ENCODE data around the gene HS3ST3B1. TPM values are rescaled to one million over a fixed set of nuclear protein-coding genes. Genes with fewer than 3 reads are reported as not detected.

The HS3ST3B1 gene
- total RNA-seq, 2 donors from 2014 or later = 13.2 to 22.0 TPM

GRCh38 chr17:14298221-14298946 lies 2.5 kb upstream of the HS3ST3B1 start:
- Mint-ChIP-seq H3K27me3 (peaks cover 38 to 43% of the 10 kb centered on the region in 2 donors), H3K9me3 (no peaks in the 10 kb centered on the region), H3K4me3 (peak overlapping the region; percentile 97), H3K27ac (peak overlapping the region; percentile 72 to 91), H3K4me1 (ENCODE audit: low read depth in 2 of 2) (peaks cover 44 to 48% of the 10 kb centered on the region in 2 donors), H3K36me3 (no peaks in the 10 kb centered on the region)
- ATAC-seq (no peak), DNase-seq (ENCODE audit: low spot score) (no peak)

- H3K27ac Mint-ChIP-seq = peak overlapping the region; percentile 72 to 91
- H3K27me3 Mint-ChIP-seq = peaks cover 33 to 39% of the 10 kb centered on the region in 2 donors
- H3K36me3 Mint-ChIP-seq = no peaks in the 10 kb centered on the region
- H3K4me3 Mint-ChIP-seq = peak overlapping the region; percentile 97
- DNase-seq (ENCODE audit: low spot score) (no peak), ATAC-seq (no peak)
- H3K9me3 Mint-ChIP-seq = no peaks in the 10 kb centered on the region
- peaks cover 49 to 52% of the 10 kb centered on the region in 2 donors for H3K4me1 Mint-ChIP-seq (ENCODE audit: low read depth in 2 of 2)
Measured at GRCh38 chr17:14298947-14299279, 2.0 kb upstream of the HS3ST3B1 start.

GRCh38 chr17:14299280-14300141 lies 1.4 kb upstream of the HS3ST3B1 start:
- H3K27me3 Mint-ChIP-seq = peaks cover 28 to 34% of the 10 kb centered on the region in 2 donors
- peaks cover 52 to 54% of the 10 kb centered on the region in 2 donors for H3K4me1 Mint-ChIP-seq (ENCODE audit: low read depth in 2 of 2)
- no peaks in the 10 kb centered on the region for H3K36me3 Mint-ChIP-seq
- DNase-seq (ENCODE audit: low spot score) (peak; percentile 63), ATAC-seq (no peak)
- H3K4me3 Mint-ChIP-seq = peak overlapping the region; percentile 97
- peak overlapping the region; percentile 72 to 91 for H3K27ac Mint-ChIP-seq
- no peaks in the 10 kb centered on the region for H3K9me3 Mint-ChIP-seq

- peak in 1 of 2 donors; percentile 1 for ATAC-seq
- DNase-seq (ENCODE audit: low spot score) = peak; percentile 65
- peaks cover 58 to 62% of the 10 kb centered on the region in 2 donors for H3K4me1 Mint-ChIP-seq (ENCODE audit: low read depth in 2 of 2)
- H3K27me3 Mint-ChIP-seq = peaks cover 12 to 16% of the 10 kb centered on the region in 2 donors
- H3K9me3 Mint-ChIP-seq = no peaks in the 10 kb centered on the region
- H3K27ac Mint-ChIP-seq = peak overlapping the region; percentile 72 to 93
- H3K36me3 Mint-ChIP-seq = no peaks in the 10 kb centered on the region
- H3K4me3 Mint-ChIP-seq = peak overlapping the region; percentile 97
Measured at GRCh38 chr17:14301279-14302090, 604 bp downstream of the HS3ST3B1 start.

- peak overlapping the region; percentile 97 for H3K4me3 Mint-ChIP-seq
- H3K36me3 Mint-ChIP-seq = no peaks in the 10 kb centered on the region
- H3K27ac Mint-ChIP-seq = peak overlapping the region; percentile 72 to 93
- H3K4me1 Mint-ChIP-seq (ENCODE audit: low read depth in 2 of 2) = peaks cover 57 to 61% of the 10 kb centered on the region in 2 donors
- H3K27me3 Mint-ChIP-seq = peaks cover 8 to 12% of the 10 kb centered on the region in 2 donors
- DNase-seq (ENCODE audit: low spot score) (peak; percentile 90), ATAC-seq (peak; percentile 55 to 64)
- no peaks in the 10 kb centered on the region for H3K9me3 Mint-ChIP-seq
Measured at GRCh38 chr17:14302091-14302430, 1.2 kb downstream of the HS3ST3B1 start.

- ATAC-seq (peak; percentile 67 to 75), DNase-seq (ENCODE audit: low spot score) (peak; percentile 90)
- Mint-ChIP-seq H3K27me3 (peaks cover 7 to 12% of the 10 kb centered on the region in 2 donors), H3K27ac (peak overlapping the region; percentile 72 to 93), H3K9me3 (no peaks in the 10 kb centered on the region), H3K4me1 (ENCODE audit: low read depth in 2 of 2) (peaks cover 56 to 60% of the 10 kb centered on the region in 2 donors), H3K36me3 (no peaks in the 10 kb centered on the region), H3K4me3 (peak overlapping the region; percentile 97)
Measured at GRCh38 chr17:14302431-14303099, 1.7 kb downstream of the HS3ST3B1 start.

GRCh38 chr17:14303343-14304221 lies 2.7 kb downstream of the HS3ST3B1 start:
- Mint-ChIP-seq H3K4me1 (ENCODE audit: low read depth in 2 of 2) (peaks cover 50 to 57% of the 10 kb centered on the region in 2 donors), H3K27me3 (peaks cover 3 to 7% of the 10 kb centered on the region in 2 donors), H3K36me3 (no peaks in the 10 kb centered on the region), H3K9me3 (no peaks in the 10 kb centered on the region), H3K27ac (peak overlapping the region; percentile 72 to 93), H3K4me3 (peak overlapping the region; percentile 83)
- DNase-seq (ENCODE audit: low spot score) = no peak
- no peak for ATAC-seq

- peaks cover 47 to 53% of the 10 kb centered on the region in 2 donors for H3K4me1 Mint-ChIP-seq (ENCODE audit: low read depth in 2 of 2)
Measured at GRCh38 chr17:14304222-14304772, 3.4 kb downstream of the HS3ST3B1 start.

GRCh38 chr17:14304773-14305517 lies 4.1 kb downstream of the HS3ST3B1 start:
- H3K4me1 Mint-ChIP-seq (ENCODE audit: low read depth in 2 of 2) = peaks cover 42 to 52% of the 10 kb centered on the region in 2 donors
- peak overlapping the region in 1 of 2 donors; percentile 63 for H3K27ac Mint-ChIP-seq

More at GRCh38 chr17:14304222-14304772, 3.4 kb downstream of the HS3ST3B1 start:
- H3K36me3 Mint-ChIP-seq = no peaks in the 10 kb centered on the region
- H3K4me3 Mint-ChIP-seq = peak overlapping the region; percentile 61
- no peak for DNase-seq (ENCODE audit: low spot score)
- H3K9me3 Mint-ChIP-seq = no peaks in the 10 kb centered on the region
- no peaks in the 10 kb centered on the region for H3K27me3 Mint-ChIP-seq
- H3K27ac Mint-ChIP-seq = peak overlapping the region in 1 of 2 donors; percentile 63
- no peak for ATAC-seq

GRCh38 chr17:14305785-14306496 lies 5.1 kb downstream of the HS3ST3B1 start:
- Mint-ChIP-seq H3K4me3 (peak overlapping the region; percentile 32), H3K9me3 (no peaks in the 10 kb centered on the region), H3K27ac (peak overlapping the region in 1 of 2 donors; percentile 73), H3K27me3 (no peaks in the 10 kb centered on the region), H3K36me3 (no peaks in the 10 kb centered on the region), H3K4me1 (ENCODE audit: low read depth in 2 of 2) (peaks cover 42 to 53% of the 10 kb centered on the region in 2 donors)
- no peak for DNase-seq (ENCODE audit: low spot score)
- no peak for ATAC-seq

More at GRCh38 chr17:14304773-14305517, 4.1 kb downstream of the HS3ST3B1 start:
- H3K36me3 Mint-ChIP-seq = no peaks in the 10 kb centered on the region
- H3K9me3 Mint-ChIP-seq = no peaks in the 10 kb centered on the region
- peak overlapping the region; percentile 61 for H3K4me3 Mint-ChIP-seq
- DNase-seq (ENCODE audit: low spot score) (no peak), ATAC-seq (no peak)
- H3K27me3 Mint-ChIP-seq = no peaks in the 10 kb centered on the region

GRCh38 chr17:14306596-14306995 lies 5.7 kb downstream of the HS3ST3B1 start:
- H3K4me3 Mint-ChIP-seq = no peak overlapping the region
- ATAC-seq = no peak
- H3K27me3 Mint-ChIP-seq = no peaks in the 10 kb centered on the region
- peaks cover 46 to 56% of the 10 kb centered on the region in 2 donors for H3K4me1 Mint-ChIP-seq (ENCODE audit: low read depth in 2 of 2)
- peak overlapping the region in 1 of 2 donors; percentile 73 for H3K27ac Mint-ChIP-seq
- H3K9me3 Mint-ChIP-seq = no peaks in the 10 kb centered on the region
- no peak for DNase-seq (ENCODE audit: low spot score)
- no peaks in the 10 kb centered on the region for H3K36me3 Mint-ChIP-seq

Measured in natural killer cell treated with Interleukin-12 subunit alpha and Interleukin-12 subunit beta and Interleukin-15 and Interleukin-18, amount 100 ng/mL, for 72 hours (primary cell).